ENCODE data around the gene ENTPD7. TPM values are rescaled to one million over a fixed set of nuclear protein-coding genes. Genes with fewer than 3 reads are reported as not detected.

ENTPD7 gene
- total RNA-seq, 4 donors from 2014 or later, result 9.0 to 31.7 (median 16.5) TPM

- no peak for TF ChIP-seq CTCF (IDR thresholded peaks at IDR 0.05)
- no peak for TF ChIP-seq POLR2A (IDR thresholded peaks at IDR 0.05)
- no peak for DNase-seq
Measured at GRCh38 chr10:99667108-99667751, 7.9 kb downstream of the ENTPD7 start.

GRCh38 chr10:99671386-99671785, 12.1 kb downstream of the ENTPD7 start:
- Histone ChIP-seq H3K27ac (no peak overlapping the region), H3K4me1 (peaks cover 0 to 8% (median 0%) of the 10 kb centered on the region in 3 donors), H3K27me3 (no peaks in the 10 kb centered on the region), H3K4me3 (no peak overlapping the region), H3K36me3 (peaks cover 0 to 48% (median 0%) of the 10 kb centered on the region in 3 donors), H3K9me3 (no peaks in the 10 kb centered on the region)
- intact Hi-C loops (cut with DNase I), result no loop called here
- TF ChIP-seq POLR2A (IDR thresholded peaks at IDR 0.05) (no peak), CTCF (IDR thresholded peaks at IDR 0.05) (no peak)
- no peak for DNase-seq
- 80 to 91% methylated on average over 2 of the region's 2 CpGs for WGBS, 2 donors

More at GRCh38 chr10:99667108-99667751, 7.9 kb downstream of the ENTPD7 start:
- Histone ChIP-seq H3K27ac (no peak overlapping the region), H3K4me1 (peaks cover 0 to under 1% (median 0%) of the 10 kb centered on the region in 3 donors), H3K27me3 (no peaks in the 10 kb centered on the region), H3K9me3 (no peaks in the 10 kb centered on the region), H3K4me3 (no peak overlapping the region), H3K36me3 (peaks cover 0 to 69% (median 7%) of the 10 kb centered on the region in 3 donors)
- 70 to 74% methylated on average over 4 of the region's 4 CpGs for WGBS, 2 donors
- intact Hi-C loops (cut with DNase I), result no loop called here

GRCh38 chr10:99672884-99673283, 13.6 kb downstream of the ENTPD7 start:
- TF ChIP-seq CTCF (IDR thresholded peaks at IDR 0.05) (no peak), POLR2A (IDR thresholded peaks at IDR 0.05) (no peak)
- H3K27ac ChIP-seq, result peak overlapping the region in 1 of 4 donors; percentile 10
- intact Hi-C loops (cut with DNase I), result no loop called here
- no peak overlapping the region for H3K4me3 ChIP-seq
- no peaks in the 10 kb centered on the region for H3K27me3 ChIP-seq
- H3K9me3 ChIP-seq, result no peaks in the 10 kb centered on the region
- WGBS, 2 donors, result 64 to 88% methylated on average over 2 of the region's 2 CpGs
- DNase-seq, result no peak
- H3K36me3 ChIP-seq, result peaks cover 0 to 39% (median 0%) of the 10 kb centered on the region in 3 donors
- H3K4me1 ChIP-seq, result peaks cover 0 to 8% (median 0%) of the 10 kb centered on the region in 3 donors

DNA sequence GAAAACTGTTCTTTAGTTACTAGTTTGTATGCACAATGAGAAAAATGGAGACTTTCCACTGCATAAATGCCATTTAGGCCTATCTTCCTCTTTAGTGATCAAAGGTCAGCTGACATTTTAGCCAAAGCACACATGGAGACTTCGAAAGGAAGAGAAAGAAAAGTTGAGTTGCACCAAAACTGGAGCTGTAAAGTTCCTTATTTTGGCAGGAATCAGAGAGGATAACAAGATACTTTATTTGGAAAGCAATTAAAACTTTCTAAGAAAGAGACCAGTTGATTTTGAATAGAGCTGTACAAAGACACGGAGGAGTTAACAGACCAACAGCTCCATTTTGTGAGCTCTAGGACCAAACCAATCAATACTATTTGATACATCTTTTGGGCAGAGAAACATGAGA, 14.2 kb downstream of the ENTPD7 start:
- intact Hi-C loops (cut with DNase I), result no loop called here
- no peak for TF ChIP-seq POLR2A (IDR thresholded peaks at IDR 0.05)
- no peak for TF ChIP-seq CTCF (IDR thresholded peaks at IDR 0.05)
- Histone ChIP-seq H3K36me3 (peaks cover 0 to 33% (median 0%) of the 10 kb centered on the region in 3 donors), H3K9me3 (no peaks in the 10 kb centered on the region), H3K27me3 (no peaks in the 10 kb centered on the region), H3K4me1 (peaks cover 0 to 8% (median 0%) of the 10 kb centered on the region in 3 donors), H3K27ac (no peak overlapping the region), H3K4me3 (no peak overlapping the region)
- no peak for DNase-seq
- WGBS, 2 donors, result 50% methylated on average over 2 of the region's 2 CpGs

GRCh38 chr10:99674762-99675161, 15.5 kb downstream of the ENTPD7 start:
- Histone ChIP-seq H3K27me3 (no peaks in the 10 kb centered on the region), H3K27ac (no peak overlapping the region), H3K4me1 (peaks cover 0 to 8% (median 0%) of the 10 kb centered on the region in 3 donors), H3K4me3 (no peak overlapping the region), H3K36me3 (peaks cover 0 to 31% (median 2%) of the 10 kb centered on the region in 3 donors), H3K9me3 (no peaks in the 10 kb centered on the region)
- no peak for DNase-seq
- intact Hi-C loops (cut with DNase I), result no loop called here
- TF ChIP-seq CTCF (IDR thresholded peaks at IDR 0.05), result no peak
- 84 to 91% methylated on average over 1 of the region's 1 CpG for WGBS, 2 donors
